ENCODE data around the gene POU5F2.

Gene POU5F2

GRCh38 chr5:93716453-93716852 is 24.9 kb downstream of the POU5F2 start:
- DNase-seq (ENCODE audit: low read depth in 2 of 2) = no peak

GRCh38 chr5:93715761-93716160 is 25.6 kb downstream of the POU5F2 start:
- DNase-seq (ENCODE audit: low read depth in 2 of 2) = no peak

GRCh38 chr5:93715327-93715726 is 26.1 kb downstream of the POU5F2 start:
- DNase-seq (ENCODE audit: low read depth in 2 of 2) = no peak

GRCh38 chr5:93708442-93708841 is 33.0 kb downstream of the POU5F2 start:
- no peak for DNase-seq (ENCODE audit: low read depth in 2 of 2)

- no peak for DNase-seq (ENCODE audit: low read depth in 2 of 2)
These were observed 35.5 kb downstream of the POU5F2 start for GRCh38 chr5:93705896-93706295.

- DNase-seq (ENCODE audit: low read depth in 2 of 2) = no peak
These were observed 36.4 kb downstream of the POU5F2 start for GRCh38 chr5:93704996-93705395.

GRCh38 chr5:93691997-93692396 is 49.4 kb downstream of the POU5F2 start:
- no peak for DNase-seq (ENCODE audit: low read depth in 2 of 2)
